ENCODE data around the gene SLC6A13.

- TF ChIP-seq EZH2 (conservative IDR thresholded peaks at IDR 0.05; ENCODE audit: low read depth, low read length) = no peak
- no peak for TF ChIP-seq USF2 (IDR thresholded peaks at IDR 0.05; ENCODE audit: low read depth, low read length)
- TF ChIP-seq USF2 (CRISPR knock-in tag; IDR thresholded peaks at IDR 0.05; ENCODE audit: borderline replicate concordance) = no peak
- no peak for TF ChIP-seq CTCF (CRISPR knock-in tag; IDR thresholded peaks at IDR 0.05)
- no peak for TF ChIP-seq RAD21 (CRISPR knock-in tag; IDR thresholded peaks at IDR 0.05)
- TF ChIP-seq RELA (CRISPR knock-in tag; IDR thresholded peaks at IDR 0.05) = no peak
- no peak for TF ChIP-seq AGO2 (optimal IDR thresholded peaks at IDR 0.05; ENCODE audit: low read depth, low read length)
- TF ChIP-seq EP300 (IDR thresholded peaks at IDR 0.05; ENCODE audit: low read depth in 2 of 2, low read length in 2 of 2) = no peak
- TF ChIP-seq EP300 (CRISPR knock-in tag; IDR thresholded peaks at IDR 0.05; ENCODE audit: borderline replicate concordance) = no peak
- no peak for TF ChIP-seq NAIF1 (CRISPR knock-in tag; IDR thresholded peaks at IDR 0.05; ENCODE audit: borderline replicate concordance)
- TF ChIP-seq ZBTB10 (CRISPR knock-in tag; IDR thresholded peaks at IDR 0.05; ENCODE audit: borderline replicate concordance) = no peak
Observed at GRCh38 chr12:271161-271560, 8.5 kb upstream of the SLC6A13 start.
